Activated T-cell treated with anti-CD3 and anti-CD28 coated beads for 1 hour (primary cell): ENCODE measurements around the gene ADAD2.

ENCODE experiments used
- DNase-seq: peaks from one replicate; pipeline ENCODE4 v3.0.0-alpha.2; 2020; ENCODE audit warnings: low read depth

Gene ADAD2

DNA sequence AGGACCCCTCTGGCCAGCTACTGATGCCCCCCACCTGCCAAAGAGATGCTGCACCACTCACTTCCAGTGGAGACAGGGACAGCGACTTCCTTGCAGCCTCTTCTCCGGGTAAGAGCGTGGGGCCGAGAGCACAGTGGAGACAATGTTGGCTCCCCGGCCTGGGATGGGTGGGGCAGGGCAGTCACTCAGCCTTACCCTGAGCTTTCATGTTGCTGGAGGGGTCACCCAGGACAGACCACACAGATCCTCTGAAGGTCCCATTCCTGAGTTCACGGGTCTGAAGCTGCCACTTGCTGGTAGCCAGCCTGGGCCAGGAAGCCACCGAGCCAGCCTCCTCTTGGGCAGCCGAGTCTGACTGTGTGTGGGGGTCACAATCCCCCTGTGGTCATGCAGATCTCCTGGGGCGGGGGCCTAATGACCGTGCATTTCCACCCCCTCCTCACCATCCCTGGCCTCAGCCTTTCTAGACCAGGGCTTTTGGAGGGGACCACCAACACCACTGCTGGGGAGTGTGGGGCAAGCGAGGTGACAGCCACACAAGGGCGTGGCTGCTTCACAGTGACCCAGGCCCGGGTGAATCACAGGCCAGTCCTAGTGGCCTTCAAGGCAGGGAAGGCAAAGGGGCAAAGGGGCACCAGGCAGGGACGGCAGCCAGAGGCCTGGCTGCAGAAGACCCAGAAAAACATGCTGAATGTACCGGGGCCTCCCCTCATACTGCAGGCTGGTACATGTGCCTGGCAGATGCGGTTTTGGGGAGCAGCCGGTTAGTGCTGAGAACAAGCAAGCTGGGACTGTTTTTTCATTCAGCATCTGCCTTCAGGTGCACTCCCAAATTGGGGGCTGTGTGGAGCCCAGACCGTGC lies 14.5 kb upstream of the ADAD2 start:
- DNase-seq = no peak

DNA sequence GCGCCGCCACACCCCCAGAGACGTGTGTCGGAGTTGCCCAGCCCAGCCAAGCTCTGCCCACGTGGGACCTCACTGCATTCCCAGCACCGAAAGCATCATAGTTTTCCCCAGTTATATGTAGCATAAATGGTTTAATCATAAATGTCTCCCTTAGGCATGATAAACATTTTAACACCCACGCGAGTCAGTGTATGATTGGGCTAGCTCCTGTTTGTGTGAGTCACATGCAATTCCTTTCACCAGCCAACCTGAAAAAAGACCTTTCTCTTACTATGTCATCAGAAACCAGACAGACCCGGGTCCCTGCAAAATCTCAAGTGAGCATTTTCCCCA lies 13.2 kb upstream of the ADAD2 start:
- no peak for DNase-seq

DNA sequence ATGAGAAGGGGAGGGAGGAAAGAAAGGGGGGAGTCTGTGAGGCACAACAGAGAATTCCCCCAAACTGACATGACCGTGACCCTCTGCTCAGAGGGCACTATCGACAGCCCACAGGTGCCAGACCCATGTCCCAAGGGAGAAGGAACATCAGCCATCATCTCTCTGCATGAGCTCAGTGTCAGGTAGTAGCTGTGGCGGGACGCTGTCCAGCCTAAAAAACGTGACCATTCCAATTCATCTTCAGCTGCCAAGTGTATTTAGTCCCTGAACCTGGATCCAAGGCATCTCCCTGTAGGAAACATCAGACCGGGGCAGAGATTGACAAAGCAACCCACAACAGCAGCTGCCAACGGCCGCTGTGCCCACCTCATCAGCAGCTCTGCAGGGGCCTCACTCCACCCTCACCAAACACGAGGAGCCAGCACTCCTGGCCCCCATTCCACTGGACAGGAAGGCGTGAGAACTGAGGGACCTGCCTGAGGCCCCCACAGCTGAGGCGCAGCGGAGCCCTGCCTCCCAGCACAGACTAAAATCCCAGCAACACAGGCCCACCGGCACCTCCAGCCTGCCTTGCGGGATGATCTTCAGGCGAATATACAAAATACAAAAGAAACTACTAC lies 12.7 kb upstream of the ADAD2 start:
- no peak for DNase-seq

DNA sequence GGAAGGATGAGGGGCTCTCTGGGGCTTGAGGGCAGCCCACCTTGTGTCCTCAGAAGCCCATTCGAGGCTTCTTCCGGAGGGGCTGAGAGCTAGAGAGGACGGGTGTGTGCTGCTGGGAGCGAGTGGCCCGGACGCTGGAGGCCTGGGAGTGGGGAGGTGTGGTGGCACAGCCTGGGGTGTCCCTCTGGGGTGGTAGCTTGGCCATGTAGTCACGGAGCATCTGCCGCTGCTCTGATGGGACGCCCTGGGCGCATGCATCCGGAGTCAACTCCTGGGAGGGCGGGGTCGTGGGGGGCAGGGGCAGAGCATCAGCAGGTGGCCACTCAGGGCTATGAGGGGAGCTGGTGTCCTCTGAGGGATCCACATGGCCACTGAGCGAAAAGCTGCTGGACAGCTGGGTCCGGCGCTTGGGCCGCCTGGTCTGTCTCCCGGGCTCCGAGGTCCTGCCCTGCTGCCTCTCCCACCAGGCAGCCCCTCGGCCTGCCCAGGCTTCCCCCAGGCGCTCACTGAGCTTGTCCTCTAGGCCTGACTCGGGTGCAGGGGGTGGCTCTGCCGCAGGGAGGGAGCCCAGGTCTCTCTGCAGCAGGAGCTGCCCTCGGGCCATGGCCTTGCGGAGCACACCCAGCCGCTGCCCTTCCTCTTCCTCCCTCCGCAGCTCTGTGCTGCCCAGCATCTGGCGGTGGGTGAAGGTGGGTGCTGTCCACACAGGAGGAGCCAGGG lies 11.9 kb upstream of the ADAD2 start:
- no peak for DNase-seq

DNA sequence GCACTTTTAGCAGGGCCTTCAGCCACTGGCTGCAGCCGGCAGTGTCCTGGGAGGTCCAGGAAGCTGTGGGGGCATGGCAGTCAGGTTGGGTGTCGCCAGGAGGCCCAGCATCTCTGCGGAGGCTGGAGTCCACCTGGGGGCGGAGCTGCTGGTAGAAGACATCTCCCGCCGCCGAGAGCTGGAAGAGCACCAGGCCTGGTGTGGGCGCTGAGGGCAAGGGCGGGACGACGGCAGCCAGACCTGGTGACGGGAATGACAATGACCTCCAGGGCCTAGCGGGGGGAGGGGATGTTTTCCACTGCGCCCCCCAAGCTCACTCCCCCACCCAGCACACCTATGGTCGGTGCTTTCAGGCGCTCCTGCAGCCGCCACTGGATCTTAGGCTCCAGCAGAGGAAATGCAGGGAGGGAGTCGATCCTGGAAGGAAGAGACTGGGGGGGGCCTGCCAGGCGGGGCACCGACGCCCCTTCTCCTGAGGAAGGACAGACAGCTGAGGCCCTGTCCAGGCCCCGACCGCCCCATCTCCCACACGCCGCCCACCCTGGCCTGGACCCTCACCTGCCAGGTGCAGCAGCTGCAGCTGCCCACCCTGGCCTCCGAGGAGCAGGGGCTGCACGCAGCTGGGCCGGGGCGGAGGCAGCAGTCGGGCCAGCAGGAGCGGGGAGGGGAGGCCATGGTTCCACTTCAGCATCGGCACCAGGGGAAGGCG lies 11.2 kb upstream of the ADAD2 start:
- no peak for DNase-seq

DNA sequence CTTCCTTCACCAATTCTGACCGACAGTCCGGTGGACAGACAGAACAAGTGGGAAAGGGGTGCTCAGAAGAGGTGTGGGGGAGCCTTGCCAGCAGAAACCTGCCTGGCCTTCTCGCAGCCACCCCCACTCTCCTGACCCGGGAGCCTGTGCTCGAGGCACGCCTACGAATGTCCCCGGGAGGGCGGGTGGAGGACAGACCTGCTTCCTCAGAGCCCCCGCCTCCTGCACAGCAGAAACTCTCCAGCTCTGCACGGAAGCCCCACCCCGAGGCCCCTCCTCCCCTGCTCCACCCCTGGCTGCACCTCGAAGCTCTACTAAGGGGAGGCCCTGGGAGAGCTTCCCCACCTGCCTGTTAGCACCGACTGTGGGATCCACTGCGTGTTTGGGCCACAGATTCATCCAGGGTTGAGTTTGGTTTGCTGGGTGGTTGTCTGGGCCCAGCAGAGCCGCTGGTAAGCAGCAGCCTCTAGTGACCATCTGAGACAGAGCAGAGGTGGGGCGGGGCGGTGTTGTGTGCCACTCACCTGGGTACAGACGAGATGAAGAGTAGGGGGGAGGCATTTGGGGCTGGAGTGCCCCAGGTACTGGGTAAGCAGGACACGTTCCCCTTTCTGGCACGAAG lies 10.3 kb upstream of the ADAD2 start:
- DNase-seq = no peak

DNA sequence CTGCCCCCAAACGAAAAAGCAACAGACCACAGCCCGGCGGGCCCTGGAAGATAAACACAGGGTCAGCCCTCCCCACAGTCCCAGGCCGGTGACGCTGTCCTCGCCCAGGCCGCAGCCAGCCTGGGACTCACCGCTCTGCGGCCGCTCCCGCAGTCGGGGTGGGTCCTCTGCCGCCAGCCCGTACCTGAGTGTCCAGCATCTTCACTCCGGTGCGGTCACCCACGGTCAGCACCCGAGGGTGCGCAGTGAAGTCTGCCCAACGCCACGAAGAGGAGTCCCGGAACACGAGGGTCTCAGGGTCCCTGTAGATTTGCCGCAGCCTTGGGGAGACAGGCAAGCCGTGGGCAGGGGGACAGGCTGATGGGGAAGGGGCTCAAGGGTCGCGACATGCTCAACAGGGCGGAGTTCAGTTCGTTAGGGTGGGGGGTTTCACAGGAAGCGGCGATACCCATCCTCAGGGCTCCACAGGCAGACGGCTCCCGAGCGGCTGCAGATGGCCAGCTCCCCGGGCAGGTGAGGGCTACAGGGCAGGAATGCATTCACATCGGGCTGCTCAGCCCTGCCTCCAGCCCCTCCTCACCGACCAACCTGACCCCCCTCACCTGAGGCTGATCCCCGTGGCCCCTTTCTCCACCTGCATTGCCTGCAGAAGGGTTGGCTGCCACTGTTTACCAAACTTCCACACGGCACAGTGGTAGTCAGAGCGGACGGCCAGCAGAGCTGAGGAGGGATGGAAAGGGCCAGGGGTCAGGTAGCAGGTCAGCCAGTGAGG lies 9.6 kb upstream of the ADAD2 start:
- no peak for DNase-seq

DNA sequence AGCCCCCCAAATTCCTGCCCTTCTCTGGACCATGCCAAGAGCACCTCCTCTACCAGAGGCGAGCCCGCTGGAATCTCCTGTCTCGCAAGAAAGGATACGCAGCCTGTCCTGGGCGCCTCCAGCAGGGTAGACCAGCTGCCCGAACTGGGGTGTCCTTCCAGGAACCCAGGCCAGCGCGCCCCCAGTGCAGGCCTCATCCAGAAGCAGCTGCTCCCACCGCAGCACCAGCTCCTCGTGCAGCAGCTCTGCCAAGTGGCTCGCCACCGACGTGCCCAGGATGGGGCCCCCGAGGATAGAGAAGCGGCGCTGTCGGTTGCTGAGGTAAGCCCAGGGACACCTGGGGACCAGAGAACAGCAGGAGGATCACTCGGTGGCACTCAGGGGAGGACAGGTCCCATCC lies 8.9 kb upstream of the ADAD2 start:
- no peak for DNase-seq

DNA sequence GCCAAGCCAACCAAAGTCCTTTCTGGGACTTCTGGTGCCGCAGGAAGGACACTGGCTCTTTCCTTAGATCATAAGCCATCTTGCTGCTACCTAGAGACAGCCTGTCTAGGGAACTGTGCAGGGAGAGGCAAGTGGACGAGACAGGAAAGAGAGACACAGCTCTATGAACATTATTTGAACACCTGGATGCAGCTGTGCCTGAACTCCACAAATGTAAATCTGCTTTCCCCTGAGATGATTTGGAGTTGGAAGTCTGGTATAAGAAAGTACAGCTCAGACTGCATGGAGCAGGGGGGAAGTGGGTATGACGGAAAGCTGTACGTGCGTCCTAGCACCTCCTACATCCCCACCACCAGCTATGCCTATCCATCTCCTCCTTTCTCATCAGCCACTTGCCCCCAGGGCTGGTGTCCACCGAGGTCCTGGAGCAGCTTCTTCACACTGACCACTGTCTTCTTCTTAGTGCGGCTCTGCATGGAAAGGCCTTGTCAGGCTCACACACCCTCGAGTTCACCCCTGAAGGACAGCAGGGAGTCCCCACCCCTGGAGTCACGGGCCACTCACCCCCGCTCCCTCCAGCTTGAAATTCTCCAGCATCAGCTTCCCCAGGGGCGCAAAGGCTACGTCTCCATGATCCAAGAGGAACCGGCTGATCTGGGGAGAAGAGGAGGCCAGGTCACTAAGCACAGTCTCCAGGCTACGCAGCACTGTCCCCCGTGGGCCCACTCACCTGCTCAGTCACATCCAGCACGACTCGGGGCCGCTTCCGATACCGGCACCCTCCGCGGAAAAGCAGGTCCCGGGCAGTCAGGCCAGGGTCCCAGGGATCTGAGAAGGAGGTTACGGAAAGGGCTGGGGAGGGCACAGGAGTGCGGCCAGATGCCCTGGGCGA lies 8.0 kb upstream of the ADAD2 start:
- DNase-seq = no peak

DNA sequence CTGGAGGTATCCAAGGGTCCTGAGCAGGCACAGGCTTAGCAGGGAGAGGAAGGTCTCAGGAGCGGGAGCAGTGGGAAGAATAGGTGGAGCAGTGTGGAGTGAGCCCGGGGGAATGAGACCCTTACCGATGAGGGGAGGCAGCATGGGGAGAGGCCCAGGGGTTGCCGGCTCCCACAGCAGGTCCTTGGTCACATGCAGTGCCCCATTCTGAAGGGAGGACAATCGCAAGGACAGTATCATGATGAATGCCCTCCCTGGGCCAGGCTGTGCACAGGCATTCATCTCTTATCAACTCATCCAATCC lies 7.4 kb upstream of the ADAD2 start:
- DNase-seq = no peak

DNA sequence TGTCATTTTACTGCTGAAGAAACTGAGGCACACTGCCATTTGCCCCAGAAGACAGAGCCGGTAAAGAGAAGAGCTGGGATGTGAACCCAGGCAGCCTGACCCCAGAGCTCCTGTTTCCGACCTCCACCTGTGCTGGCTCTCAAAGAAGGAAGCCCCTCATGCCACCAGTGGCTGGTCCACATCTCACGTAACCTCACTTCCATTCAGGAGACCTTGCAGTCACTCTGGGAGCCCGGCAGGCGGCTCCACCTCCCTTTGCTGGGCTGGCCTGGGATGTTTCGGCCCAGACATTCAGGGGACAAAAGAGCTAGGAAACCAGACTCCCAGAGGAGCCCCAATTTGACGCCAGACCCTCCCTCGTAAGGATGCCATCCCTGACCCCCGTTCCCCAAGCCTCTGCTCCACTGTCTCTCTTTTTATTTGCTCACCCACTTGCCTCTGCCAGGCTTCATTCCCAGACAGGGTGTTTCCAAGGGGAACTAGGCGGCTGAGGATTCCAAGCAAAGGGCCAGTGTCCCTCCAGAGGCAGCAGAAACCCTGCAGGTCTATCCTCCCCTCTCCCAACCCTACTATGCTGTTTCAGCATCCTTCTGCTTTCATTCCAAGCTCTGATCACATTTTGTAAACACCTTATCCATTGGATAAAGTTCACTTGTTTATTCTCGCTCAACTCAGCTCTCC lies 6.9 kb upstream of the ADAD2 start:
- no peak for DNase-seq

DNA sequence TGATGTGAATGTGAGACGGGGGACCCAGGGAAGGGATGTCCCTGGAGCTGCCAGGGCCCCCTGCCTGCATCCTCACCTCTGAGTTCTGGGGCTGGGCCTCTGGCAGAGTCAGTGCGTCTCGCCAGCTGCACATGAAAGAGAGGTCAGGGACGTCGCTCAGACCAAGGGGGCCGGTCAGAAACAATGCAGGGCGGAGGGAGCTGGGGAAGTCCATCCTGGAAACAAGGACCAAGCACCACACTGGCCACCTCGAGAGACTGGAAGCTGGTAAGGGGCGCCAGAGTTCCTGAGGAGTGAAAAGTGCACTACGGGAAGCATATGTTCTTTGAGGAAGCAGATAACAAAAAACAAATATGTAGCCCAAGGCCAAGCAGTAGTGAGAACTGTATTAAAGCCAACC lies 6.2 kb upstream of the ADAD2 start:
- DNase-seq = no peak

DNA sequence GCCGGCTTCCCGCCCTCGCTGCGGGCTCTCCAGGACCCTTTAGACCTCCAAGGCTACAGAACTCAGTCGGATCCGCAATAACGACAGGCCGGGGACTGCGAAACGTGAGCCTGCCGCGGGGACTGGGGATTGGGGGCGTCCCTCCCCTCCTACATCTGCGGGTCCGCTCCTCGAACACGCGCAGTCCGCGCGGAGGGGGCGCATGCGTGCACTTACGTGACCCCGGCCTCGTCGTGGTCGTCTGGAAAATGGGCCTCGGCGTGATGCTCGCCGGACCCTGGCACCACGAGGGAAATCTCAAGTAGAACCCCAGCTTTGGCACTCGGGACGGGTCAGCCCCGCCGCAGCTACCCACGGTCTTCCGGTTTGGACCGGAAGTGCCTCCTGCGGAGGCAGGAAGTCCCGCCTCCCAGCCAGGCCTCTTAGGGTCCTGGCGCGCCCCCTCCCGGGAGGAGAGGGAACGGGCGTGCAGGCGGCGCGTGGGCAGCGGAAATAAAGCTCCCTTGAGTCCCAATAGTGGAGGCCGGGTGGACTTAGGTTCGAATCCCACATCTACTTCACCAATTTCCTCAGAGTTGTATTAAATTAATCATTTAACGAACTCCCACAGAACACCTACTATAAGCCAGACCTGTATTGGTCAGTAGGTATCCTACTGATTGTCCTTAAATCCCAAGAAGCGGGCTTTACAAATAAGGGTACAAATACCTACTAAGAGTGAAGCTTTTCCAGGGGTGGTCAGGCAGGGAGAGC lies 4.1 kb upstream of the ADAD2 start, which contains the start of gene TAF1C:
TSS of gene TAF1C (minus strand) at position 373 of the 753 bp plus-strand sequence. CDS start 2,069 bp downstream, outside the sequence.
- DNase-seq = peak; percentile 88

DNA sequence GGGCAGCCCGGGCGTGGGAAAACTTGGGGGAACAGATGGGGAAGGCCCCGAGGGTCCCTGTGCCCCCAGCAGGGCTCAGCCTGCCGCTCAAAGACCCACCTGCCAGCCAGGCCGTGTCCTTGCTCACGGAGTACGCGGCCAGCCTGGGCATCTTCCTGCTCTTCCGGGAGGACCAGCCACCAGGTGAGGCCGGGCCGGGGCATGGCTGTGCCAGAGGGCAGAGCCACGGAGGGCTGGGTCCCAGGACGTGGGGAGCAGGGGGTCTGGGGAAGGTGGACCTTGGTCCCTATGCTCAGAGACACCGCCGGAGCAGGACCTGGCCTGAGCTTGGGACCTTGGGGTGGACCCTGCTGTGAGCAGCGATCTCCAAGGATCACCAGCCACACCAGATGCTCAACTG lies 509 bp downstream of the ADAD2 start:
- no peak for DNase-seq

DNA sequence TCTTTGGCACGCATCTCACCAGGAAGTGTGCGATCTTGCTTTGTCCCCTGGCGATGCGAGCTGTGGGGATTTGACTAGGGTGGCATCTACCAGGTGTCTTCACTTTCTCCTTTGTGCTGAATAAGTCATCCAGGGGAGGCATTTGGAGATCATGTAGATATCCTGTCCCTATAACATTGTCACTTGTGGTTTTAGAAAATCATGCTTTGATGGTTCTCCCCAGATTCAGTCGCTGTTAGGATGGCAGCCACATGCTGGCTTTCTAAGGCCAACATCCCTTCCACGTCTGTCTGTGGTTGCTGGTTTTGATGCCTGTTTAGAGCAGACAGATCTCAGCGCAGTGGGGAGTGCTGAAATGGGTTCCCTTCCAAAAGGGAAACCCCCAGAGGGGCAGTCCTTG lies 2.5 kb downstream of the ADAD2 start:
- DNase-seq = no peak

DNA sequence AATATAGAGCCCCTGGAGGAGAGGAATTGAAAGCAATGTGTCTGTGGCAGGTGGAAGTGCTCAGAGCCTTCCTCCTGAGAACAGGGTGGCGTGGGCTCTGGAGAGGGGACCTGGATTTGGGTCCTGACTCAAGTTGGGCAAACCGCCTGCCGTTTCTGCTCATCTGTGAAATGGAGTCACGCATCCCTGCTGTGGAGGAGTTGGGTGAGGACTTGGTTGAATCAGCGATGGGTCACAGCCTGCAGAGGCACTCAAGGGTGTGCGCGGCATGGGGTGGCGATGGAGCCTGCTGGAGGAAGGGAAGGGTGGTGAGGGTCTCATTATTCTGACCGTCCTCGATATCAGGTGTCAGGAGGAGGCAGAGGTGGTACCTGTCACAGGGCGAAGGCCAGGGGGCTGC lies 3.1 kb downstream of the ADAD2 start:
- DNase-seq = no peak

DNA sequence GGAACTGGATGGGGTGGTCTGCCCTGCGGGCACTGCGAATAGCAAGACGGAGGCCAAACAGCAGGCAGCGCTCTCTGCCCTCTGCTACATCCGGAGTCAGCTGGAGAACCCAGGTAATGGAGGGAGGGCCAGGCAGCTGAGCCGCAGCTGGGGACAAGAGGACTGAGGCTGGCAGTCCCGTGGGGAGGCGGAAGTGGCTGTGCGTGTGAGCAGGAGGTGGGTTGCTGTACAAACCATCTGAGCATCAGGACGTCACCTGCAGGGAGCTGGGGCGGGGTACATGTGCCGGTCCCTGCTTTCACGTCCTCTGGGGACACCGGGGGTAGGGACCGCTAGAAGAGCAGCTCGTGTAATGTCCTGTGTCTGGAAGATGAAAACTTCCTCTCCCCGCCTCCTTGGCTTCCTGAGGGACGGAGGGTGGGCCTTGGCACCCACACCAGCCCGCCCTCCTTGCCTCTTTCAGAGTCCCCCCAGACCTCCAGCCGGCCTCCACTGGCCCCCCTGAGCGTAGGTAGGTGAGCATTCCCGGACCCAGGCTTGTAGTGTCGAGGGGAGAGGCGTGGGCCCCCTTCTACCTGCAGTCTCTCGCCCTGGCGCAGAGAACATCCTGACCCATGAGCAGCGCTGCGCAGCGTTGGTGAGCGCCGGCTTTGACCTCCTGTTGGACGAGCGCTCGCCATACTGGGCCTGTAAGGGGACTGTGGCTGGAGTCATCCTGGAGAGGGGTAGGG lies 3.7 kb downstream of the ADAD2 start:
- DNase-seq = no peak
